ENCODE data around the gene PPP1R36.

- TF ChIP-seq CTCF (IDR thresholded peaks at IDR 0.05; ENCODE audit: insufficient read depth, low read length, poor library complexity, severe bottlenecking) (no peak), EZH2phosphoT487 (conservative IDR thresholded peaks at IDR 0.05; ENCODE audit: low read length) (no peak)
Observed at GRCh38 chr14:64636980-64637429, 87.2 kb downstream of the PPP1R36 start.
